Stimulated activated CD8-positive, alpha-beta memory T cell treated with anti-CD3 and anti-CD28 coated beads, Interleukin-12 subunit alpha, Interleukin-12 subunit beta, amount 100 ng/mL, for 1 hour (primary cell): Measurements from ENCODE around the gene ATP1B2.
"Not testable (repeated sequence)": the region's sequence is repeated elsewhere in the genome, so short reads cannot be mapped to it uniquely, and the experiment has no call there.

Experiments used
- DNase-seq: peaks from one replicate; pipeline ENCODE4 v3.0.0-alpha.2; 2020; ENCODE audit warnings: low read depth

ATP1B2 gene

GRCh38 chr17:7636163-7636562 is 14.6 kb upstream of the ATP1B2 start:
- DNase-seq: no peak

- no peak for DNase-seq
These were observed 9.9 kb upstream of the ATP1B2 start for GRCh38 chr17:7640783-7641182.

- not testable (repeated sequence) for DNase-seq
These were observed 9.1 kb upstream of the ATP1B2 start for GRCh38 chr17:7641635-7642034.

GRCh38 chr17:7644775-7645174 is 6.0 kb upstream of the ATP1B2 start:
- no peak for DNase-seq

- DNase-seq: no peak
These were observed 4.3 kb upstream of the ATP1B2 start for GRCh38 chr17:7646457-7646856.

GRCh38 chr17:7647018-7647417 is 3.7 kb upstream of the ATP1B2 start:
- no peak for DNase-seq

- no peak for DNase-seq
These were observed 455 bp downstream of the ATP1B2 start for GRCh38 chr17:7651097-7651664.

- no peak for DNase-seq
These were observed 1.1 kb downstream of the ATP1B2 start for GRCh38 chr17:7651665-7652387.

GRCh38 chr17:7652388-7653356 is 1.9 kb downstream of the ATP1B2 start:
- DNase-seq: no peak

- DNase-seq: no peak
These were observed 4.3 kb downstream of the ATP1B2 start for GRCh38 chr17:7654832-7655540.

- no peak for DNase-seq
These were observed 4.8 kb downstream of the ATP1B2 start for GRCh38 chr17:7655541-7655840.

GRCh38 chr17:7656958-7657609 is 6.4 kb downstream of the ATP1B2 start:
- no peak for DNase-seq

GRCh38 chr17:7667656-7668406 is 17.1 kb downstream of the ATP1B2 start:
- DNase-seq: no peak

GRCh38 chr17:7668482-7668881 is 17.8 kb downstream of the ATP1B2 start:
- DNase-seq: no peak

- no peak for DNase-seq
These were observed 22.5 kb downstream of the ATP1B2 start for GRCh38 chr17:7673239-7673638.

GRCh38 chr17:7674934-7675333 is 24.2 kb downstream of the ATP1B2 start:
- no peak for DNase-seq

- DNase-seq: no peak
These were observed 25.8 kb downstream of the ATP1B2 start for GRCh38 chr17:7676533-7676932.

- DNase-seq: no peak
These were observed 26.8 kb downstream of the ATP1B2 start for GRCh38 chr17:7677388-7678067.

- no peak for DNase-seq
These were observed 34.3 kb downstream of the ATP1B2 start for GRCh38 chr17:7684851-7685532.
